ENCODE measurements around the gene FAAP100.

DNA sequence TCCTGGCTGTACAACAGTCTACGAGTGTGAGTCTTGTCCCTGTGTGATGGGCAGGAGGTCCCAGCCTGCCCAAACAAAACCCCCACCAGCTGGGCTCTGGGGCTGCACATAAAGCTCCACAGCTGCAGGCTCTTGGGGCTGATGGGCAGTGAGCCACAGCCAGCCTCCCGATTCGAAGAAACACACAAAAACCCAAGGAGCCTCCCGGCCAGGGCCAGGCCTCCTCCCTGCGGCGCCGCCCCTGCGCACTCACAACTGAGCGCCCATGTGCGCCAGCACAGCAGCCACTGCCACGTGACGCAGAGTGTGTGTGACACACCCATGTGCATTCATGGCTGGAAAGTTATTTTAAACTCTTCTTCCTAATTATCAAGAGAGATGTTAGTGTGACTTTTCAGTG, 30.6 kb upstream of the FAAP100 start:
- TF ChIP-seq, protein P1, sequence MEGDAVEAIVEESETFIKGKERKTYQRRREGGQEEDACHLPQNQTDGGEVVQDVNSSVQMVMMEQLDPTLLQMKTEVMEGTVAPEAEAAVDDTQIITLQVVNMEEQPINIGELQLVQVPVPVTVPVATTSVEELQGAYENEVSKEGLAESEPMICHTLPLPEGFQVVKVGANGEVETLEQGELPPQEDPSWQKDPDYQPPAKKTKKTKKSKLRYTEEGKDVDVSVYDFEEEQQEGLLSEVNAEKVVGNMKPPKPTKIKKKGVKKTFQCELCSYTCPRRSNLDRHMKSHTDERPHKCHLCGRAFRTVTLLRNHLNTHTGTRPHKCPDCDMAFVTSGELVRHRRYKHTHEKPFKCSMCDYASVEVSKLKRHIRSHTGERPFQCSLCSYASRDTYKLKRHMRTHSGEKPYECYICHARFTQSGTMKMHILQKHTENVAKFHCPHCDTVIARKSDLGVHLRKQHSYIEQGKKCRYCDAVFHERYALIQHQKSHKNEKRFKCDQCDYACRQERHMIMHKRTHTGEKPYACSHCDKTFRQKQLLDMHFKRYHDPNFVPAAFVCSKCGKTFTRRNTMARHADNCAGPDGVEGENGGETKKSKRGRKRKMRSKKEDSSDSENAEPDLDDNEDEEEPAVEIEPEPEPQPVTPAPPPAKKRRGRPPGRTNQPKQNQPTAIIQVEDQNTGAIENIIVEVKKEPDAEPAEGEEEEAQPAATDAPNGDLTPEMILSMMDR (IDR thresholded peaks at IDR 0.05; ENCODE audit: insufficient read depth, low read length) = no peak
- TF ChIP-seq POLR2AphosphoS5 (IDR thresholded peaks at IDR 0.05; ENCODE audit: low read depth) (no peak), GABPA (IDR thresholded peaks at IDR 0.05; ENCODE audit: low read depth) (no peak)
- TF ChIP-seq, protein P2, sequence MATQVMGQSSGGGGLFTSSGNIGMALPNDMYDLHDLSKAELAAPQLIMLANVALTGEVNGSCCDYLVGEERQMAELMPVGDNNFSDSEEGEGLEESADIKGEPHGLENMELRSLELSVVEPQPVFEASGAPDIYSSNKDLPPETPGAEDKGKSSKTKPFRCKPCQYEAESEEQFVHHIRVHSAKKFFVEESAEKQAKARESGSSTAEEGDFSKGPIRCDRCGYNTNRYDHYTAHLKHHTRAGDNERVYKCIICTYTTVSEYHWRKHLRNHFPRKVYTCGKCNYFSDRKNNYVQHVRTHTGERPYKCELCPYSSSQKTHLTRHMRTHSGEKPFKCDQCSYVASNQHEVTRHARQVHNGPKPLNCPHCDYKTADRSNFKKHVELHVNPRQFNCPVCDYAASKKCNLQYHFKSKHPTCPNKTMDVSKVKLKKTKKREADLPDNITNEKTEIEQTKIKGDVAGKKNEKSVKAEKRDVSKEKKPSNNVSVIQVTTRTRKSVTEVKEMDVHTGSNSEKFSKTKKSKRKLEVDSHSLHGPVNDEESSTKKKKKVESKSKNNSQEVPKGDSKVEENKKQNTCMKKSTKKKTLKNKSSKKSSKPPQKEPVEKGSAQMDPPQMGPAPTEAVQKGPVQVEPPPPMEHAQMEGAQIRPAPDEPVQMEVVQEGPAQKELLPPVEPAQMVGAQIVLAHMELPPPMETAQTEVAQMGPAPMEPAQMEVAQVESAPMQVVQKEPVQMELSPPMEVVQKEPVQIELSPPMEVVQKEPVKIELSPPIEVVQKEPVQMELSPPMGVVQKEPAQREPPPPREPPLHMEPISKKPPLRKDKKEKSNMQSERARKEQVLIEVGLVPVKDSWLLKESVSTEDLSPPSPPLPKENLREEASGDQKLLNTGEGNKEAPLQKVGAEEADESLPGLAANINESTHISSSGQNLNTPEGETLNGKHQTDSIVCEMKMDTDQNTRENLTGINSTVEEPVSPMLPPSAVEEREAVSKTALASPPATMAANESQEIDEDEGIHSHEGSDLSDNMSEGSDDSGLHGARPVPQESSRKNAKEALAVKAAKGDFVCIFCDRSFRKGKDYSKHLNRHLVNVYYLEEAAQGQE (IDR thresholded peaks at IDR 0.05; ENCODE audit: insufficient replicate concordance, low read depth) = no peak

All from HL-60 (cell line).